Lung (tissue), 12 donors: Measurements from ENCODE around the gene GATA1. TPM values are rescaled to one million over a fixed set of nuclear protein-coding genes. Genes with fewer than 3 reads are reported as not detected.

Experiments used
- ATAC-seq: fragments of 200-7000 bp; cut with Tn5 transposase; one replicate; pipeline ENCODE4 v1.9.1; 2020; ENCODE audit warnings: moderate number of reproducible peaks; ENCODE audit not compliant: insufficient read depth, low FRiP score
- DNase-seq, 3 donors: peaks; one replicate each; pipeline ENCODE4 v3.0.0-alpha.2; 2013 to 2017
- H3K27ac ChIP-seq, 2 donors: one replicate each; pipeline ENCODE4 v1.5.1; 2013; ENCODE audit warnings: mild to moderate bottlenecking in 2 of 2, moderate library complexity in 2 of 2, control low read depth in 1 of 2, inconsistent platforms in 1 of 2, low read depth in 1 of 2, low read length in 1 of 2
- H3K27me3 ChIP-seq, 3 donors: one replicate each; pipeline ENCODE4 v1.5.1; 2013; ENCODE audit warnings: low read length in 2 of 3; ENCODE audit not compliant: control insufficient read depth in 3 of 3, insufficient read depth in 3 of 3
- H3K36me3 ChIP-seq, 4 donors: one replicate each; pipeline ENCODE4 v1.5.1; 2013; ENCODE audit warnings: low read length in 4 of 4, mild to moderate bottlenecking in 1 of 4, moderate library complexity in 1 of 4; ENCODE audit not compliant: control insufficient read depth in 4 of 4, insufficient read depth in 4 of 4
- H3K4me1 ChIP-seq, 5 donors: one replicate each; pipeline ENCODE4 v1.5.1; 2013; ENCODE audit warnings: low read length in 5 of 5, mild to moderate bottlenecking in 2 of 5, moderate library complexity in 1 of 5; ENCODE audit not compliant: control insufficient read depth in 5 of 5, insufficient read depth in 5 of 5
- H3K4me3 ChIP-seq: one replicate; pipeline ENCODE4 v1.5.1; 2013; ENCODE audit warnings: mild to moderate bottlenecking, control low read depth, moderate library complexity
- H3K9ac ChIP-seq, 2 donors: one replicate each; pipeline ENCODE4 v1.5.1; 2013; ENCODE audit warnings: low read length in 2 of 2, control low read depth in 1 of 2; ENCODE audit not compliant: insufficient read depth in 1 of 2
- H3K9me3 ChIP-seq, 4 donors: one replicate each; pipeline ENCODE4 v1.5.1; 2013; ENCODE audit warnings: low read length in 3 of 4, mild to moderate bottlenecking in 1 of 4, moderate library complexity in 1 of 4; ENCODE audit not compliant: control insufficient read depth in 4 of 4, insufficient read depth in 3 of 4
- CTCF ChIP-seq: IDR thresholded peaks from 2 replicates; pipeline ENCODE4 v1.5.1; 2012; ENCODE audit warnings: mild to moderate bottlenecking; ENCODE audit errors: control extremely low read depth, extremely low read depth
- WGBS, 2 donors: extraction: QIAGEN DNeasy Blood & Tissue Kit; methylation state at CpG; one replicate each; pipeline ENCODE4 v1.1.7; 2013; 5-methylcytosine and 5-hydroxymethylcytosine counted together
- polyA plus RNA-seq, 2 donors: library from polyadenylated mRNA; stranded (reverse); fragments of 200-250 nt; gene quantifications; one replicate each; pipeline ENCODE4 v1.2.1, GENCODE V29; 2013
- total RNA-seq, 2 donors: library from RNA; depleted of rRNA in 1 of 2; stranded (reverse); fragments of >200 nt in 1 of 2; gene quantifications; one replicate each; pipeline ENCODE4 v1.2.1, GENCODE V29; 2014 to 2021
- donor health status: control.
- donor health status: control.
- donor health status: Bipolar disorder and iron deficiency.
- donor health status: healthy.
- donor health status: DM: yes; HTN: yes; CAD: no.

Gene GATA1
- total and polyA plus RNA-seq, 4 donors, result 0.43 to 1.5 (median 0.90) TPM

- Histone ChIP-seq H3K36me3 (no peaks in the 10 kb centered on the region), H3K27ac (no peak overlapping the region), H3K4me3 (no peak overlapping the region), H3K4me1 (no peaks in the 10 kb centered on the region), H3K27me3 (peaks cover 0 to 3% (median 0%) of the 10 kb centered on the region in 3 donors), H3K9ac (no peak overlapping the region), H3K9me3 (no peaks in the 10 kb centered on the region)
- DNase-seq (no peak), ATAC-seq (no peak)
- TF ChIP-seq CTCF, result no peak
- WGBS, 2 donors, result 67 to 79% methylated on average over 8 of the region's 8 CpGs
Measured at GRCh38 chrX:48747415-48748016, 38.9 kb upstream of the GATA1 start.

GRCh38 chrX:48749182-48749581 is 37.2 kb upstream of the GATA1 start:
- Histone ChIP-seq H3K27ac (no peak overlapping the region), H3K4me1 (no peaks in the 10 kb centered on the region), H3K9ac (no peak overlapping the region), H3K27me3 (peaks cover 0 to 3% (median 0%) of the 10 kb centered on the region in 3 donors), H3K36me3 (no peaks in the 10 kb centered on the region), H3K4me3 (no peak overlapping the region), H3K9me3 (no peaks in the 10 kb centered on the region)
- no peak for TF ChIP-seq CTCF
- 88 to 91% methylated on average over 5 of the region's 5 CpGs for WGBS, 2 donors
- ATAC-seq (no peak), DNase-seq (no peak)

DNA sequence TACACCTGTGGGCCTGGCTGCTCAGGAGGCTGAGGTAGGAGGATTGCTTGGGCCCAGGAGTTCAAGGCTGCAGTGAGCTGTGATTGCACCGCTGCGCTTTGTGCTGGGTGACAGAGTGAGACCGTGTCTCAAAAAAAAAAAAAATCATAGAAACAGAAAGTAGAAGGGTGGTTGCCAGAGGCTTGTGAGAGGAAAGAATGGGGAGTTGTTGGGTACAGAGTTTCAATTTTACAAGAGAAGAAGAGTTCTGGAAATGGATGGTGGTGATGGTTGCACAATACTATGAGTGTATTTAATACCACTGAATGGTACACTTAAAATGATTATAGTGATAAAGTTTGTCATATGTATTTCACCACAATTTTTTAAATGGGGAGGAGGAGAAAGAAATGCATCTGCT is 35.0 kb upstream of the GATA1 start:
- Histone ChIP-seq H3K27me3 (no peaks in the 10 kb centered on the region), H3K27ac (no peak overlapping the region), H3K9me3 (no peaks in the 10 kb centered on the region), H3K36me3 (no peaks in the 10 kb centered on the region), H3K4me1 (no peaks in the 10 kb centered on the region), H3K9ac (no peak overlapping the region), H3K4me3 (no peak overlapping the region)
- no peak for TF ChIP-seq CTCF
- WGBS, 2 donors, result 65 to 81% methylated on average over 3 of the region's 3 CpGs
- DNase-seq (no peak), ATAC-seq (no peak)

GRCh38 chrX:48752498-48752897 is 33.9 kb upstream of the GATA1 start:
- DNase-seq (no peak), ATAC-seq (no peak)

More at GRCh38 chrX:48752498-48752897, 33.9 kb upstream of the GATA1 start:
- WGBS, 2 donors, result 58 to 66% methylated on average over 7 of the region's 7 CpGs
- Histone ChIP-seq H3K4me3 (no peak overlapping the region), H3K36me3 (no peaks in the 10 kb centered on the region), H3K9ac (no peak overlapping the region), H3K27me3 (no peaks in the 10 kb centered on the region), H3K4me1 (no peaks in the 10 kb centered on the region), H3K9me3 (no peaks in the 10 kb centered on the region), H3K27ac (no peak overlapping the region)
- TF ChIP-seq CTCF, result no peak
